Measurements from ENCODE around the gene SAMD4B.
"Not testable (repeated sequence)": the region's sequence is repeated elsewhere in the genome, so short reads cannot be mapped to it uniquely, and the experiment has no call there.

SAMD4B gene

DNA sequence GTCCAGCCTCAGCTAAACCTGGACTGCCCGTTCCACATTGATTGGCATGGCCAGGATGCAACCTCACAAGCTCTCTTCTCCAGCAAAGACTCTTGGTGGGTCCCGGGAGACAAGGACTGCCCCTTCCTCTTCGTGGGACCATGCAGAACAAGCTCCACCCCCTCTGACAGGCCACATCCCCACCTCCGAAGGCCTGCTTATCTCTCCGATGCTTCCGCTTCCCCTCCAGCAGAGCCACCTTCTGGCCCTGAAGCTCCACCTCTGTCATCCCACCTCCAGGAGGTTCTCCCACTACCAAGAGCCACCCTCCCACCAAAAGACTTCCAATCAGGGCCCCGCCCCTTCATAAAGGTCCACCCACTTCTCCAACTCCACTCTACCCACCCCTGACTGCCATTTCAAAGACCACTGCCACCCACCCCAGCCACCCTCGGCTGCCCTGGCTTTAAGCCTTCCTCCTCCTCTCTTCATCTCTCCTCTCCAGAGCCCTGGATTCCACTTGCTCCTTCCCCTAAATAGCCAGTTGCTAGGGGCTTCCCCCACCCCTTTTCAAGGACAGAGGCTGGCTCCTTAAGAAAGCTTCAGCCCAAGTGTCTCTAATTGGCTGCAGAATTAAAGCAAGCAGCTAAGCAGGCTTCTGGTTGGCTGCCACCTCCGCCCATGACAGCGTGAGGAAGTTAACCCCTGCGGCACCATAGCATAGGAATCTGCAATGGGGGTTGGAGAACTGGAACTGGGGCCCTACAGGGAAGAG is 31.5 kb upstream of the SAMD4B start:
- in situ Hi-C loops (cut with MboI; ENCODE audit: low sequenced_read_pairs) = no loop called here

- in situ Hi-C loops (cut with MboI; ENCODE audit: low sequenced_read_pairs) = no loop called here
Observed at GRCh38 chr19:39314016-39314728, 28.0 kb upstream of the SAMD4B start.

GRCh38 chr19:39315933-39316332 is 26.3 kb upstream of the SAMD4B start:
- in situ Hi-C loops (cut with MboI; ENCODE audit: low sequenced_read_pairs) = no loop called here

DNA sequence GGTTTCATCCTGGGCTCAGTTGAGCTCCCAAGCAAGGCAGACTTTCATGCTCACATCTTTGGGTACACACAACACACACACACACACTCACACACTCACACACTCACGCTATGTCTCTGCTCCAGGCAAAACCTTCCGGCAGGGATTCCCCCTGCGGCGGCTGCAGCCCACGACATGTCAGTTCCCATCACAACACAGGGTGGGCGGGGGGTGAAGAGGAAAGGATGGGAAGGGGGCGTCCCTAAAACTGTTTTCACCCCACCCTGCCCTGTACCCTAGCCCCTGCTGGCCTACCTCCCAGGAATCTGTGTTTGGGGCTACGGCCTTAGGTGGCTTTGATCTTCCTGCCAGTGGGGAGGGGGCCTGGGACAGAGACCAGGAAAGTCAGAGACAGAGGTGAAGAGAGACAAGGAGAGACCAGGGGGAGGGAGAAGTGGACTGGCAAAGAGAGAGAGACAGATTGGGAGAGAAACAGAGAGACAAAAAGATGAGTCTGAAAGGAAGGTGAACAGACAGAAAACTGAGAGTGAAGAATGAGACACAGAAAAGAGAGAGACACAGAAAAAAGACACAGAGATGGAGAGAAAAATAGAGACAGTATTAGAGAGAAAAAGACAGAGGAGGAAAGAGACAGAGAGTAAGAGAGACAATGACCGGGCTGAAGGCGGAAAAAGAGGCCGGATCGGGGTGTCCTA is 25.4 kb upstream of the SAMD4B start:
- in situ Hi-C loops (cut with MboI; ENCODE audit: low sequenced_read_pairs) = no loop called here

- in situ Hi-C loops (cut with MboI; ENCODE audit: low sequenced_read_pairs) = no loop called here
Observed at GRCh38 chr19:39317476-39317875, 24.7 kb upstream of the SAMD4B start.

- in situ Hi-C loops (cut with MboI; ENCODE audit: low sequenced_read_pairs) = no loop called here
Observed at GRCh38 chr19:39318071-39318470, 24.1 kb upstream of the SAMD4B start.

DNA sequence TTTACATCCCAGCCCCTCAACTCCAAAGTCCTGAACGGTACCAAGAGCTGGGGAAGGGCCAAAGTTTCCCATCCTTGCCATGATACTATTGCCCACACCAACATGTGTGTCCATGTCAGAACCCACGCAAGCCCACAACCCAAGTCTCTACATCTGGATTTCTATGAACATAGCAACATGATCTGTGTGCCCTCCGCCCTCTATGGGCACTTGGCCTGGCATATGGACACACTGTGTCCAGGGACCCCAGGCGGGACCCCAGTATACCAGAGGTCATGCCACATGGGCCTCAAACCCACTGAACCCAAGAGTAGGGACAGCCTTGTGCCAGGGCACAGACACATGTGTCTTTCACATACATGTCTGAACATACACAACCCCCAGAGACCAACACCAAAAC is 23.5 kb upstream of the SAMD4B start:
- in situ Hi-C loops (cut with MboI; ENCODE audit: low sequenced_read_pairs) = no loop called here

- in situ Hi-C loops (cut with MboI; ENCODE audit: low sequenced_read_pairs) = no loop called here
Observed at GRCh38 chr19:39319098-39319891, 22.9 kb upstream of the SAMD4B start.

DNA sequence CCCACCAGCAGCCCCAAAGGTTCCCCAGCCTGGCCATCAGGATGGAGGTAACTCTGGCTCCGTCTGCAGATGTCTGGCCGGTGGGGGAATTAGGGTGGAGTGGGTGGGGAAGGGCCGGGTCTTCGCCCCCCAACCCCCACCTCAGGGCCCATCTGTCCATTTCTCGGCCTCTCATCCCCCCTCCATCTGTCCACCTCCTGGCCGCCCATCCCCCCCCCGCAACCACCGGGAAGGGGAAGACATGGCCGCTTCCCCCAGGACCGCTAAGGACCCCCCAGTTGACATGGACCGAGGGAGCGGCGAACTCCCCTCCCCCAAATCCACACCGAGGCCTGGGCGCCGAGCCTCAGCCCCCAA is 22.4 kb upstream of the SAMD4B start:
- in situ Hi-C loops (cut with MboI; ENCODE audit: low sequenced_read_pairs) = loop anchor here (10.0 kb wide), 1 partner anchor 205 kb away; no protein-coding TSS in a partner anchor

DNA sequence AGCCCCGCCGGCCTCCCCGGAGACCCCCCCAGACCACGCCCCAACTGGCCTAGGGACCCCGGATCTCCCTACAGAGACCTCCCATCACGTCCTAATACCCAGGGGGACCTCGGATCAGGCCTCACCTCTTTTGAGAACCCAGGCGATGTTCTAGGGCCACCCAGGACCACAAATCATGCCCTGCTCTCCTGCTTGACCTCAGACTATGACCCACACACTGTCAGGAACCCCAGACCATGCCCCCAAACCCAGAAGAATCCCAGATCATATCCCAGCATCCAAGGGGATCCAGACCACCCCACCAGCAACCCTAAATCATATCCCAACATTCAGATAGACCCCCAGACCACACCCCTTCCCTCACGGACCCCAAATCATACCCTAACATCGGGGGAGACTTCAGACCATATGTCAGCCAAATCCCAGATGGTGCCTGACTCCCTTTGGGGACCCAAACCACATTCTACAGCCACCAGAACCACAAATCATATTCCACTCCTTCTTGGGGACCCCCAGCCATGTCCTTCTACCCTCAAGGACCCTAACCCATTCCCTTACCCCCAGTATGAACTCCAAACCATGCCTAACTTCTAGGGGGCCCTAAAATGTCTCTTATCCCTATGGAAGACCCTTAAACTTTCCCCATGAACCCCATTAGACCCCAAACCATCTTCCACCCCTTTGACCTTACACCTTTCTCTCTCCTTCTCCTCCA is 20.9 kb upstream of the SAMD4B start:
- in situ Hi-C loops (cut with MboI; ENCODE audit: low sequenced_read_pairs) = loop anchor here (10.0 kb wide), 1 partner anchor 206 kb away; no protein-coding TSS in a partner anchor

DNA sequence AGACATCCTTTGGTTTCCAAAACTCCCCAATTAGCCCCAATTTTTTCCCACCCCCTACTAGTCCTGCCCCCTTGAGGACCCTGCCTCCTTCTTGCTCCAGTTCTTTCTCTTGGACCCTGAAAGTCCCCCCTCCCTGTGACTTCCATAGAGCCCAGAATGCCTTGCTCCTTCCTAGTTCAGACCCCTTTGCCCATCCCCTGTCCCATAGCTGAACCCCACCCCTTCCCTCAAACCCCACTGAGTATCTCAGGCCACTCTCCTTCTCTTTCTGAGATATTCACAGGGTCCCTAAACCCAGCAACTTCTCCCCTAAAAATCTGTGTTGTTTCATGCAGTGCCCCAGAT is 20.4 kb upstream of the SAMD4B start:
- in situ Hi-C loops (cut with MboI; ENCODE audit: low sequenced_read_pairs) = loop anchor here (10.0 kb wide), 1 partner anchor 207 kb away; no protein-coding TSS in a partner anchor

DNA sequence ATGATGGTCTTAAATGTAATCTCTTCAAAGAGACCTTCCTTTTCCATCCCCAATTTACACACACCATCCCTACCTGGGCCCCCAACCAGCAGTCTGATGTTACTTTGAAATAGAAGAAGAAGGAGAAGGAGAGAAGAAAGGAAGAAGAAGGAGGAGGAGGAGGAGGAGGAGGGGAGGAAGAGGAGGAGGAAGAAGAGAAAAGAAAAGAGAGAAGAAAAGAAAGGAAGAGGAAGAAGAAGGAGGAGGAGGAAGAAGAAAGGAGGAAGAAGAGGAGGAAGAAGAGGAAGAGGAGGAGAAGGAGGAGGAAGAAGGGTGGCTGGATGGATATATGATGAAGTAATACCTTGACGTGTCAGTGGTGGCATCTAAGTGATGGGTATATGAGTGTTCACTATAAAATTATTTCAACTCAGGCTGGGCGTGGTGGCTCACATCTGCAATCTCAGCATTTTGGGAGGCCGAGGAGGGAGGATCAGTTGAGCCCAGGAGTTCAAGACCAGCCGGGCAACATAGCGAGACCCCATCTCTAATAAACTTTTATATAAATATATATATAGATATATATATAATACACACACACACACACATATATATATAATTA is 17.9 kb upstream of the SAMD4B start:
- in situ Hi-C loops (cut with MboI; ENCODE audit: low sequenced_read_pairs) = loop anchor here (10.0 kb wide), 1 partner anchor 210 kb away; no protein-coding TSS in a partner anchor

DNA sequence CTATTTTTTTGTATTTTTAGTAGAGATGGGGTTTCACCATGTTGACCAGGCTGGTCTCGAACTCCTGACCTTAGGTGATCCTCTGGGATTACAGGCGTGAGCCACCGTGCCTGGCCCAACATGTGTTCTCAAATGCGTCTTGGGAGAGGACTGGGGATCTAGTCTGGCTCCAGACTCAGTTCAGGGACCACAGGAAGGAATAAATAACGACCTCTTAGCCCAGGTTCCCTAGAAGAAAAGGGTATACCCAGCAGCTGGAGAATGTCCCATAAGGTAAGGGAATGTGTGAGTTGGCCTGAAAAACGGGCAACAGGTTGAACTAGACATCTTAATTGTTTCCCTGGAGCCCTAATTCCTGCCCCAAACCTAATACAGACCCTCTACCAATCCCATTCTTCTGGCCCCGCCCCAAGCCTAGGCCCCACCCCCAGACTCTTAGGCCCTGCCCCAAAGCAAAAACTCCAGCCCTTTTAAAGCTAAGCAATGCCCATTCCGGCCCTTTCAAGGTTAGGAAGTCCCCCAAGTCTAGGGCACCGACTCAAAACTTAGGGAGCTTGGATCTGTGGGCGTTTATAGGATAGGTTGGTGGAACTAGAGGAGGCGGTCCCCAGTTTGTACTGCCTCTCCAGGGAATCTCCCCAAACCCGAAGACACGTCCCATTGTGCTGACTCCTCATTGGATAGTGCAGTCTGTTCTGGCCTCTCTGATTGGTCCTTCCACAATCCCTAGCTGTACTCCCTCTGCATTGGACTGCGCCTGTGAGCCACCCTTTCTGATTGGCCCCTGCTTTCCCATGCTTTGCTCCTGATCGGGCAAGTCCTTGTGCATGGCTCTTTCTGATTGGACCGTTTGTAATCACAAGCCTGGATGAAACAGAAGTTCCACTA is 16.2 kb upstream of the SAMD4B start:
- in situ Hi-C loops (cut with MboI; ENCODE audit: low sequenced_read_pairs) = loop anchor here (10.0 kb wide), 1 partner anchor 211 kb away; no protein-coding TSS in a partner anchor

- in situ Hi-C loops (cut with MboI; ENCODE audit: low sequenced_read_pairs) = loop anchor here (10.0 kb wide), 1 partner anchor 213 kb away; no protein-coding TSS in a partner anchor
Observed at GRCh38 chr19:39327363-39328045, 14.7 kb upstream of the SAMD4B start.

GRCh38 chr19:39328046-39328705 is 14.0 kb upstream of the SAMD4B start:
- in situ Hi-C loops (cut with MboI; ENCODE audit: low sequenced_read_pairs) = loop anchor here (10.0 kb wide), 1 partner anchor 213 kb away; no protein-coding TSS in a partner anchor

GRCh38 chr19:39329948-39330347 is 12.3 kb upstream of the SAMD4B start:
- in situ Hi-C loops (cut with MboI; ENCODE audit: low sequenced_read_pairs) = loop anchor here (10.0 kb wide), 1 partner anchor 215 kb away; no protein-coding TSS in a partner anchor

DNA sequence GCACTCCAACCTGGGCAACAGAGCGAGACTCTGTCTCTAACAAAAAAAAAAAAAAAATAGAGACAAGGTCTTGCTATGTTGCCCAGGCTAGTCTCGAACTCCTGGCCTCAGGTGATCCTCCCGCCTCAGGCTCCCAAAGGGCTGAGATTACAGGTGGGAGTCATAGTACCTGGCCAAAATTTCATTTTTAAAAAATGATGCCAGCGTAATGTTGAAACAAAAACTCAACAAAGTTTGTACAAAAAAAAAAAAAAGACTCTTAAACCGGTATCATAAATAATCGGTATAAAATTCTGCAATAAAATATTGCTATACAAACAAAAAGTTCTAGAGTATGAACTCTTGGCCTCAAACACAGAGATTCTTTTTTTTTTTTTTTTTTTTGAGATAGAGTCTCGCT is 9.9 kb upstream of the SAMD4B start:
- in situ Hi-C loops (cut with MboI; ENCODE audit: low sequenced_read_pairs) = no loop called here

DNA sequence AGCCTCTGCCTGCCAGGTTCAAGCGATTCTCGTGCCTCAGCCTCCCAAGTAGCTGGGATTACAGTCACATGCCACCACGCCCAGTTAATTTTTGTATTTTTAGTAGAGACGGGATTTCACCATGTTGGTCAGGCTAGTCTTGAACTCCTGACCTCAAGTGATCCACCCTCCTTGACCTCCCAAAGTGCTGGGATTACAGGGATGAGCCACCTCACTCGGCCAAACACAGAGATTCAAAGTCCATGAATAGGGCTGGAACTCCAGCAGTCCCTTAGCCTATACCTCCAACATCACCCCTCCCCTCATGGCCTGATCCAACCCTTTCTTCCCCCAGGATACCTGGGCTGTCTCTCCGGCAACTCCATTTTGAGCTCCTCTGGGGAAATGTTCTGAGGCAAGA is 9.5 kb upstream of the SAMD4B start:
- in situ Hi-C loops (cut with MboI; ENCODE audit: low sequenced_read_pairs) = not testable (repeated sequence)

All from HL-60/S4 treated with phorbol 12-myristate 13-acetate at 8.2 ng/mL for 4 days and 3 days (cell line).